Upper lobe of right lung (tissue), 1 donor: ENCODE results near the gene PIN4. TPM values are rescaled to one million over a fixed set of nuclear protein-coding genes. Genes with fewer than 3 reads are reported as not detected.
"Not testable (repeated sequence)": the region's sequence is repeated elsewhere in the genome, so short reads cannot be mapped to it uniquely, and the experiment has no call there.

Experiments
- ATAC-seq: fragments of 200-7000 bp; cut with Tn5 transposase; one replicate; pipeline ENCODE4 v1.9.1; 2020; ENCODE audit warnings: mild to moderate bottlenecking, moderate library complexity
- DNase-seq: peaks from one replicate; pipeline ENCODE4 v3.0.0-alpha.2; 2020
- H3K27ac ChIP-seq: fragments of 200-600 bp; one replicate; pipeline ENCODE4 v1.8.0; 2022
- H3K27me3 ChIP-seq: fragments of 200-600 bp; one replicate; pipeline ENCODE4 v1.8.0; 2022; ENCODE audit warnings: mild to moderate bottlenecking
- H3K36me3 ChIP-seq: fragments of 200-600 bp; one replicate; pipeline ENCODE4 v1.8.0; 2022
- H3K4me1 ChIP-seq: fragments of 200-600 bp; one replicate; pipeline ENCODE4 v1.8.0; 2022
- H3K4me3 ChIP-seq: fragments of 200-600 bp; one replicate; pipeline ENCODE4 v1.8.0; 2022; ENCODE audit warnings: mild to moderate bottlenecking
- H3K9me3 ChIP-seq: fragments of 200-600 bp; one replicate; pipeline ENCODE4 v1.8.0; 2022
- CTCF ChIP-seq: fragments of 200-600 bp; IDR thresholded peaks from one replicate; pipeline ENCODE4 v1.8.0; 2022; ENCODE audit warnings: antibody characterized with exemption
- intact Hi-C: fragments of 100-400 bp; cut with DNase I; formaldehyde crosslinking; loops from one replicate; pipeline ENCODE4 v1.11.0; 2022
- total RNA-seq: library from RNA; stranded (reverse); fragmentation: NEBNext Ultra II Directional; extraction: Animal tissue kit (Norgen Biotek cat#: 25700); gene quantifications from one replicate; pipeline ENCODE4 v1.2.1, GENCODE V29; 2021
- donor health status: DM: no; HTN: yes; CAD: no; lungs with severe emphysema.

PIN4 gene
- total RNA-seq, 1 donor from 2014 or later, result 8.8 TPM

- DNase-seq (no peak), ATAC-seq (no peak)
- intact Hi-C loops, result no loop called here
- Histone ChIP-seq H3K4me1 (no peaks in the 10 kb centered on the region), H3K9me3 (no peaks in the 10 kb centered on the region), H3K36me3 (no peaks in the 10 kb centered on the region), H3K27ac (no peak overlapping the region), H3K4me3 (no peak overlapping the region), H3K27me3 (no peaks in the 10 kb centered on the region)
- TF ChIP-seq CTCF, result no peak
Observed at GRCh38 chrX:72203421-72203820, 21.9 kb downstream of the PIN4 start.

GRCh38 chrX:72205706-72206105 is 24.1 kb downstream of the PIN4 start:
- intact Hi-C loops, result no loop called here
- Histone ChIP-seq H3K4me1 (no peaks in the 10 kb centered on the region), H3K4me3 (no peak overlapping the region), H3K9me3 (no peaks in the 10 kb centered on the region), H3K36me3 (no peaks in the 10 kb centered on the region), H3K27ac (no peak overlapping the region), H3K27me3 (no peaks in the 10 kb centered on the region)
- TF ChIP-seq CTCF, result no peak
- DNase-seq (no peak), ATAC-seq (no peak)

GRCh38 chrX:72207366-72207765 is 25.8 kb downstream of the PIN4 start:
- Histone ChIP-seq H3K4me1 (no peaks in the 10 kb centered on the region), H3K27ac (no peak overlapping the region), H3K36me3 (no peaks in the 10 kb centered on the region), H3K4me3 (no peak overlapping the region), H3K9me3 (no peaks in the 10 kb centered on the region), H3K27me3 (no peaks in the 10 kb centered on the region)
- intact Hi-C loops, result no loop called here
- ATAC-seq (no peak), DNase-seq (no peak)
- no peak for TF ChIP-seq CTCF

- TF ChIP-seq CTCF, result no peak
- intact Hi-C loops, result no loop called here
- no peak overlapping the region for H3K27ac ChIP-seq
- H3K36me3 ChIP-seq, result no peaks in the 10 kb centered on the region
- H3K27me3 ChIP-seq, result no peaks in the 10 kb centered on the region
- ATAC-seq, result no peak
- H3K9me3 ChIP-seq, result no peaks in the 10 kb centered on the region
- H3K4me3 ChIP-seq, result no peak overlapping the region
- no peaks in the 10 kb centered on the region for H3K4me1 ChIP-seq
- no peak for DNase-seq
Observed at GRCh38 chrX:72208126-72208800, 26.7 kb downstream of the PIN4 start.

- Histone ChIP-seq H3K27ac (no peak overlapping the region), H3K36me3 (no peaks in the 10 kb centered on the region), H3K4me1 (no peaks in the 10 kb centered on the region), H3K27me3 (no peaks in the 10 kb centered on the region), H3K9me3 (no peaks in the 10 kb centered on the region), H3K4me3 (no peak overlapping the region)
- DNase-seq (no peak), ATAC-seq (no peak)
- intact Hi-C loops, result no loop called here
- no peak for TF ChIP-seq CTCF
Observed at GRCh38 chrX:72216973-72217372, 35.4 kb downstream of the PIN4 start.

- DNase-seq, H3K36me3 ChIP-seq, ATAC-seq, H3K27ac ChIP-seq, intact Hi-C loops, H3K4me1 ChIP-seq, H3K4me3 ChIP-seq, H3K9me3 ChIP-seq, H3K27me3 ChIP-seq: not testable (repeated sequence)
Observed at GRCh38 chrX:72220375-72220774, 38.8 kb downstream of the PIN4 start.
